Activated naive CD4-positive, alpha-beta T cell treated with anti-CD3 and anti-CD28 coated beads, Interleukin-2, amount 50 U/mL, for 16 hours (primary cell): Measurements from ENCODE around the gene CD300A.

Experiments used
- DNase-seq: peaks from one replicate; pipeline ENCODE4 v3.0.0-alpha.2; 2020

The CD300A gene

GRCh38 chr17:74524653-74525464, 58.4 kb downstream of the CD300A start:
- DNase-seq = no peak

DNA sequence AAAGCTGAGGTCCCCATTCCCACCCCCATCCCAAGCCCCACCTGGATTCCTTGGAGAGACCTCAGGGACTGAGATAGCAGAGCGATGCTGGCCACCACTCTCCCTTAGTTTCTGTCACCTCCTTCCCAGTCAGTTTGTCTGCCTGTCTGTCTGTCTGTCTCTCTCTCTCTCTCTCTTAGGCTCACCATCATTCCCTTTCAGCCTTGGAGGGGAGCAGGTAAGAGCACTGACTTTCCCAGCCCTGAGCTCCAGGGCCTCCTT, 59.0 kb downstream of the CD300A start:
- DNase-seq = no peak

DNA sequence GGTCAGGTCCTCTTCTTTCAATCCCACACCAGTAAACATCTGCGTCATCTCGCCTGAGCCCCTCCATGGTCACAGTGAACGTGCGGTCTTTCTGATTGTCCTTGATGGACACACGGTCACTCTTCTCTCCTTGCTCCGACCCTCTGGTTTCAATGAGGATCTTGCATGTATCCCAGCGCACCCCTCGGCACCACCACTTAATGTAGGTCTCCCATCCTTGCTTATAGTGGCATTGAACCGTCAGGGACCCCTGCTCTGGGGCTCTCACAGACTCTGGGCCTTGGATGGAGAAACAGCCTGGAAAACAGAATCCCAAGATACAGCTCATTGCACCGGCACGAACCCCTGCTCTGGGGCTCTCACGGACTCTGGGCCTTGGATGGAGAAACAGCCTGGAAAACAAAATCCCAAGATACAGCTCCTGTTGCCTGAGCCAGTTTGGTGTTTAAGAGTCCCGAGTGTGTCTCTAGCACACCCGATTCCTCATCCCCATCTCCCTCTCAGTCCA, 59.4 kb downstream of the CD300A start:
- no peak for DNase-seq

DNA sequence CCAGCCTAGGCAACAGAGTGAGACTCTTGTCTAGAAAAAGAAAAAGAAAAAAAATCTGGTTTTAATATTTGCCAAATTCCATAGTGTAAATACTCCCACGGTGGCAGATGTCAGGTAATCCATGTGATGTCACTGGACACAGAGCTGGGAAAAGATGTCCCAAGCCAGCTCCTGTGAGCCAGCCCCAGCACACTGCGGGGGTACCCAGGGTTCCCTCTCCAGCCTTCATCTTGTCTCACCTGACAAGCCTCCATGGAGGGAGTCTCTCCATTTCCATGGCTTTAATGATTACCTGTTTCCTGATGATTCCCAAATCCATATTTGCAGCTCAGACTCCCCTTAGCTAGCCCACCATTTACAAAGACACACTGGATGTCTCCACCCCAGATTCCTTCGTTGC, 60.2 kb downstream of the CD300A start:
- no peak for DNase-seq

DNA sequence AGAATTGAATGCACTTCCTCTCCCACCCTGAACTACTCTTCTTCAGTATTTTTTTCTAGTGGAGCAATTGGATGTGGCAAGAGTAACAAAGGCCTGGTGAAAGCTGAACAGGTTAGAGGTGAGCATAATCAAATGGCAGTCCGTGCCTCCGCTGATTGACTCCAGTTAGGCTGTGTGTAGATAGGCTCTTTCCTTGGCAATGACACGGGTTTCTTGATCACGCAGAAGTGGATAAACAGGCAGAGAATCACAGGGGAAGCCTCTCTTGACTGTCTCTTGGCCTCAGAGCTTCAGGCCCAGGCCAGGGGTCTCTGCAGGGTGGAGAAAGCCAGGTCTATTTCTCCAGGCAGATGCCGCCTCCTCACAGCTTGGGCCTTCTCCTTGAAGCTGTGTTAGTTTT, 60.6 kb downstream of the CD300A start:
- no peak for DNase-seq

DNA sequence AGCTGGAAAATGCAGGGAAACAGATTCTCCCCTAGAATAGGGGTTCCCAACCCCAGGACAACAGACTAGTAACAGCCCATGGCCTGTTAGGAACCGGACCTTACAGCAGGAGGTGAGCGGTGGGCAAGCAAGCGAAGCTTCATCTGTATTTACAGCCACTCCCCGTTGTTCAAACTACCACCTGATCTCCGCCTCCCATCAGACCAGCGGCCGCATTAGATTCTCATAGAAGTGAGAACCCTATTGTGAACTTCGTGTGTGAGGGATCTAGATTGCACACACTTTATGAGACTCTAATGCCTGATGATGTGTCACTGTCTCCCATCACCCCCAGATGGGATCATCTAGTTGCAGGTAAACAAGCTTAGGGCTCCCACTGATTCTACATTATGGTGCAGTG, 61.3 kb downstream of the CD300A start:
- DNase-seq = no peak

DNA sequence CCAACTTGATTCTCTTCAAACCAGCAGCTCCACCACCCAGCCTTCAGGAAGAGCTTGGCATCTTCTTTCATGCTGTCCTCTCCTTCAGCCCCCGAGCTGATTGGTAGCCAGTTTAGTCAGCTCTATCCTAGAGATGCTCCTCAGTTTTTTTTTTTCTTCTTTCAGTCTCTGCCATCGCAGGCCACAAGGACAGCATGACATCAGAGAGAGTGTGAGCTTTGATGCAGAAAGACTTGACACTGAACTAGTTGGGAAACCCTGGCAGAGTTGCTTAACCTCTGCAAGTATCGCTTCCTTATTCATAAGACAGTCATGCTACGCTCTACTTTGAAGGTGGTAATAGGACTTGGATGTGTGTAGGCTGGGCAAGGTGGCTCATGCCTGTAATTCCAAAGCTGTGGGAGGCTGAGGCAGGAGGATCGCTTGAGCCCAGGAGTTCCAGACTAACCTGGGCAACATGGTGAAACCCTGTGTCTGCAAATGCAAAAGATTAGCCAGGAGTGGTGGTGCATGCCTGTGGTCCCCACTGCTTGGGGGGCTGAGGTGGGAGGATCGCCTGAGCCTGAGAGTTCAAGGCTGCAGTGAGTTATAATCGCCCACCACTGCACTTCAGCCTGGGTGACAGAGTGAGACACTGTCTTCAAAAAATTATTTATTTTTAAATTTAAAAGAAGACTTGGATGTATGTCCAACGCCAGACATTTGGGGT, 62.2 kb downstream of the CD300A start:
- DNase-seq = no peak

GRCh38 chr17:74529243-74529642, 62.8 kb downstream of the CD300A start:
- DNase-seq = no peak

DNA sequence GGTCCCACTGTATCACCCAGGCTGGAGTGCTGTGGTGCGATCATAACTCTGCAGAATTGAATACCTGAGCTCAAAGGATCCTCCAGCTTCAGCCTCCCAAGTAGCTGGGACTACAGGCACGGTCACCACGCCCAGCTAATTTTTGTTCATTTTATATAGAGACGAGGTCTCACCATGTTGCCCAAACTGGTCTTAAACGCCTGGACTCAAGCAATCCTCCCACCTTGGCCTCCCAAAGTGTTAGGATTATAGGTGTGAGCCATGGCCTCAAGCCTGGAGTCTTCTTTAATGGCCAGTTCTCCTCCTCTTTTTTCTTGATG, 64.4 kb downstream of the CD300A start:
- DNase-seq = no peak

GRCh38 chr17:74531231-74531761, 64.9 kb downstream of the CD300A start, which contains the start of gene CD300LB:
TSS of gene CD300LB (minus strand) at chr17:74531475. CDS start at chr17:74531350, 125 bp downstream.
- DNase-seq = no peak

DNA sequence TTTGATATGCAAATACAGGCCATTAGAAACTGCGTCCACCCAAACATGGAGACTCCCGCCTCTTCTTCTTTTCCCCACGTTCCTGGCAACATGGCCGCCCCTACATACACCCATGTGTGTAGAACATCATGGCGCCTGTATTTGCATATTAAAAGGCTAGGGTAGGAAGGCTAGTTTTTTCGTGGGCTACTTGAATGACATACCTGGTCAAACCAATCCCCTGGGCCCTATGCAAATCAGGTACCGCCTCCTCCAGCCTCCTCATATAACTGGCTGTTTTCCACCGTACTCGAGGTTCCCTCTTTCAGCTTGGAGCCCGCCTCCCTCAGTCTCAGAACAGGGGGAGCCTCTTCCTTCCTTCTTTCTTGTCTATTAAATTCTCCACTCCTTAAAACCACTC, 65.7 kb downstream of the CD300A start:
- DNase-seq = no peak
